ENCODE measurements around the gene RASSF5.

The RASSF5 gene, protein sequence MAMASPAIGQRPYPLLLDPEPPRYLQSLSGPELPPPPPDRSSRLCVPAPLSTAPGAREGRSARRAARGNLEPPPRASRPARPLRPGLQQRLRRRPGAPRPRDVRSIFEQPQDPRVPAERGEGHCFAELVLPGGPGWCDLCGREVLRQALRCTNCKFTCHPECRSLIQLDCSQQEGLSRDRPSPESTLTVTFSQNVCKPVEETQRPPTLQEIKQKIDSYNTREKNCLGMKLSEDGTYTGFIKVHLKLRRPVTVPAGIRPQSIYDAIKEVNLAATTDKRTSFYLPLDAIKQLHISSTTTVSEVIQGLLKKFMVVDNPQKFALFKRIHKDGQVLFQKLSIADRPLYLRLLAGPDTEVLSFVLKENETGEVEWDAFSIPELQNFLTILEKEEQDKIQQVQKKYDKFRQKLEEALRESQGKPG

DNA sequence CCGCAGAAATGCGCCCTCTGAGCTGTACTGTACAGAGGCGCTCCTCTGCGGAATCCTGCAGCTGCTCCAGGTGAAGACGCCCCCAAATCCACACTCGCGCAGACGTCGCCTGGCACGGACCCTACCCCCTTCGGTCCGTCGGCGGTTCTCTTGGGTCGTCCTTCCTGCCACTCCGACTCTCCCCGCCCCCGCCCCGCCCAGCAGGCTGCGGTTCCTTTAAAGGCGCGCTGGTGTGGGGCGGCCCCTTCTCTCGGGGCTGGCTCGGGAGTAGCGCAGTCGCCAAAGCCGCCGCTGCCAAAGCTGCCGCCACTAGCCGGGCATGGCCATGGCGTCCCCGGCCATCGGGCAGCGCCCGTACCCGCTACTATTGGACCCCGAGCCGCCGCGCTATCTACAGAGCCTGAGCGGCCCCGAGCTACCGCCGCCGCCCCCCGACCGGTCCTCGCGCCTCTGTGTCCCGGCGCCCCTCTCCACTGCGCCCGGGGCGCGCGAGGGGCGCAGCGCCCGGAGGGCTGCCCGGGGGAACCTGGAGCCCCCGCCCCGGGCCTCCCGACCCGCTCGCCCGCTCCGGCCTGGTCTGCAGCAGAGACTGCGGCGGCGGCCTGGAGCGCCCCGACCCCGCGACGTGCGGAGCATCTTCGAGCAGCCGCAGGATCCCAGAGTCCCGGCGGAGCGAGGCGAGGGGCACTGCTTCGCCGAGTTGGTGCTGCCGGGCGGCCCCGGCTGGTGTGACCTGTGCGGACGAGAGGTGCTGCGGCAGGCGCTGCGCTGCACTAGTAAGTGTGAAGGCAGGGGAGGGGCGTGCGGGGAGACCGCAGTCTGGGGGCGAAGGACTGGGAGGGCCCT, at the start of gene RASSF5:
Gene RASSF5, plus strand, starts transcription at position 248 of the 846 bp plus-strand sequence. Its CDS starts 72 bp downstream, at position 320.
- H3K27ac ChIP-seq: peak within 1 kb of the TSS; percentile 59; the same call in 1 of the 2 replicates

DNA sequence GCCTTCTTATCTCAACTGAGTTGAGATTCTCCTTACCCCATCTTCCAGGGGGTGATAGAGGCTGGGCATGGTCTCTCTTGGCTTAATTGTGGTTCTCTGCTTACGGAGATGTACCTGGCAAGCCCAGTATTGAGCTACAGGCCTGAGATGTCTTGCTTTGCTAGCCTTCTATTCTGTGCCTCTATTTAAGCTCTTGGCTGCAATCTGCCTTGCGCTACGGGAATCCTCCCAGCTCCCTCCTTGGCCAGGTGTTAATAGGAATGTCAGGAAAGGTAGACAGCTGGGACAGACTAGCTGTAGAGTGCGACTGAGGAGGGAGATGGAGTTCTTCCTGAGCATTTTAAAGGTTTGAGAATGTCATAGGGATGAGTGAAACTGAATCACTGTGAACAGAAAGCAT, 47.6 kb upstream of the RASSF5 start:
- TF ChIP-seq, protein P1, sequence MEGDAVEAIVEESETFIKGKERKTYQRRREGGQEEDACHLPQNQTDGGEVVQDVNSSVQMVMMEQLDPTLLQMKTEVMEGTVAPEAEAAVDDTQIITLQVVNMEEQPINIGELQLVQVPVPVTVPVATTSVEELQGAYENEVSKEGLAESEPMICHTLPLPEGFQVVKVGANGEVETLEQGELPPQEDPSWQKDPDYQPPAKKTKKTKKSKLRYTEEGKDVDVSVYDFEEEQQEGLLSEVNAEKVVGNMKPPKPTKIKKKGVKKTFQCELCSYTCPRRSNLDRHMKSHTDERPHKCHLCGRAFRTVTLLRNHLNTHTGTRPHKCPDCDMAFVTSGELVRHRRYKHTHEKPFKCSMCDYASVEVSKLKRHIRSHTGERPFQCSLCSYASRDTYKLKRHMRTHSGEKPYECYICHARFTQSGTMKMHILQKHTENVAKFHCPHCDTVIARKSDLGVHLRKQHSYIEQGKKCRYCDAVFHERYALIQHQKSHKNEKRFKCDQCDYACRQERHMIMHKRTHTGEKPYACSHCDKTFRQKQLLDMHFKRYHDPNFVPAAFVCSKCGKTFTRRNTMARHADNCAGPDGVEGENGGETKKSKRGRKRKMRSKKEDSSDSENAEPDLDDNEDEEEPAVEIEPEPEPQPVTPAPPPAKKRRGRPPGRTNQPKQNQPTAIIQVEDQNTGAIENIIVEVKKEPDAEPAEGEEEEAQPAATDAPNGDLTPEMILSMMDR (conservative IDR thresholded peaks at IDR 0.05): no peak
- no peak overlapping the region for H3K27ac ChIP-seq

More for the DNA sequence above, at the start of gene RASSF5:
- TF ChIP-seq, protein P1 (conservative IDR thresholded peaks at IDR 0.05): no peak

- TF ChIP-seq, protein P1 (conservative IDR thresholded peaks at IDR 0.05): no peak
- H3K27ac ChIP-seq: no peak overlapping the region
Observed at GRCh38 chr1:206460836-206461426, 46.4 kb upstream of the RASSF5 start.

DNA sequence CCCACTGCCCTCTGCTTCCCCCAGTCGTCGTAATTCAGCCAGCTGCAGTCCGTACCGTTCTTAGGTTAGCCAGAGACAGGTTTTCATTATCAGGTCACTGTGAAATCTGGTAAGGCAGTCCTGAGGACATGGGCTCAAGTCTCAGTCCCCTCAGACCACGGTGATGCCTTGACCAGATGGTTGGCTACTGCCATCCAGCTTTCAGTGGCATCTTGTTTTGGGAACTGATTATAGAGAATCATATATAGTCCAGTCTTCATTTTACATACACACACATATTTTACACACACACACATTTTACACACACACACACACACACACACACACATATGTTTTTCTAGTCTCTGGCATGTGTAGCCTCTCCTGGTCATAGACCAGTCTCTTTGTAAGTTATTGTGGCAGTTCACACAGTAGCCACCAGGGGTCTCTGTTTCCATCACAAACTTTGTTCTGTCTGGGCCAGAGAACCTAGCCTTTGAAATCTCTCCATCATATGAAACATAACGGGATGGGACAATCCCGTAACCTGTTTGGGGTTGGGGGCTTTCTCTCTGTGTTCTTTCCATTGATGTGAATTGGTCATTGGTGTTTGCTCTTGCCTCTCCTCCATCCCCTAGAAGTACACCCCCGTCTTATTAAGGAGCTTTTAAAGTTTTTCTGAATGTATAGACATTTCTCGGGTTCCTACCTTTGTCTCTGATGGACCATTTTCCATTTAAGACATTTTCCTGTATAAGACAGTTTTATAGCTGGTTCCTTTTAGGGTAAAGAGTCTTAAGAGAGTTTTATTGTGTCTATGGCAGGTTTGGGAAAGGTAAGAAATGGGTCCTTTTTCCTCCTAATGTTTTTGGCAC, 45.5 kb upstream of the RASSF5 start:
- TF ChIP-seq, protein P1 (conservative IDR thresholded peaks at IDR 0.05): peak; percentile 90
- no peak overlapping the region for H3K27ac ChIP-seq

DNA sequence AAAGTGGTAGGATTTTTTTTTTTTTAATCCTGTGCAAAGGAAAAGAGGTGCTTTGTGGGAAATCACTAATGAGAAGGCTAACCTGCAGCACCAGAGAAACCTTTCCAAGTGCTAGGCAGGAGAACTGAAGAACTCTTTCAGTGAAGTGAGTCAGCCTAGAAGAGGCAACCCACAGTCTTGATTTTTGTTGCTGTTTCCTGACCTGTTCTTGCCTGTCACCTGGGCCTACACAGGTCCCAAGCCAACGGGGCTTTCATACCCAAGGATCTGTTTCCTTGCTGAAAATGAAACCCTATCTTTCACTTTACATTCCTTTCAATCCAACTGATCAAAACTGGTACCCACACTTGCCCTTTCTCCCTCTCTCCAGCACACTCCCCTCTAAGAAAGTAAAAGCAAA, 44.2 kb upstream of the RASSF5 start:
- TF ChIP-seq, protein P1 (conservative IDR thresholded peaks at IDR 0.05): no peak
- no peak overlapping the region for H3K27ac ChIP-seq

DNA sequence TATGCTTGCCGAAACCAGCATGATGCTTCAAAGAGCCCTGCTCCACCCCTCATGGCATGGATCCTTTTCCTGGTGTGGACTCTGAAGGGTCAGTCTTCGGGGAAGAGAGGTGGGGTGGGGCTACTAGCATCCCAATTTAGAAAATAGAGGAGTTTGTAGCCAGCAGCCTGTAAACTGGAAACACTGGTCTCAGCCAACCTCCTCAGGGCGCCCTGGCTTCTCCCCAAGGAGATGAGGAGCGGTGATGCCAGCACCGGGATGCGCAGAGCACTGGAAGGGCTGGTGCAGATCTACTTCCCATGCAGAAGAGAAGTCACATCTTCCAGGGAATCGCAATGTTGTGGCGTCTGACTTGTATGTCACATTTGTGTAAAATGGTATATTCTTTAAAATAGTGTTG, 43.4 kb upstream of the RASSF5 start:
- TF ChIP-seq, protein P1 (conservative IDR thresholded peaks at IDR 0.05): no peak
- H3K27ac ChIP-seq: no peak overlapping the region

Measured in VCaP (cell line).